SK-N-SH treated with all-trans-retinoic acid at 6 μM for 48 hours (cell line): ENCODE results near the gene PALLD.

Experiments used
- ATAC-seq: fragments of 200-7000 bp; cut with Tn5 transposase; 3 replicates; pipeline ENCODE4 v1.9.1; 2020; ENCODE audit warnings: mild to moderate bottlenecking, moderate library complexity
- ARNTL ChIP-seq: fragments of 450-650 bp; formaldehyde crosslinking; IDR thresholded peaks from 2 replicates; pipeline ENCODE4 v1.5.0; 2020; ENCODE audit warnings: low read depth, mild to moderate bottlenecking, moderate library complexity, borderline replicate concordance
- BACH2 ChIP-seq: fragments of 250-450 bp; sonication (Bioruptor Pico); IDR thresholded peaks from 2 replicates; pipeline ENCODE4 v1.9.0; 2021; ENCODE audit warnings: mild to moderate bottlenecking, borderline replicate concordance
- CREB5 ChIP-seq: fragments of 250-450 bp; sonication (Bioruptor Pico); IDR thresholded peaks from 2 replicates; pipeline ENCODE4 v1.5.1; 2020; ENCODE audit warnings: low read depth, mild to moderate bottlenecking, moderate library complexity
- CSDC2 ChIP-seq: fragments of 250-450 bp; sonication (Bioruptor Pico); IDR thresholded peaks from 2 replicates; pipeline ENCODE4 v1.5.0; 2020; ENCODE audit warnings: mild to moderate bottlenecking, moderate library complexity
- CSRNP3 ChIP-seq: fragments of 250-450 bp; sonication (Bioruptor Pico); IDR thresholded peaks from 2 replicates; pipeline ENCODE4 v1.5.1; 2021; ENCODE audit warnings: mild to moderate bottlenecking, moderate library complexity
- ESRRG ChIP-seq: fragments of 250-450 bp; sonication (Bioruptor Pico); IDR thresholded peaks from 2 replicates; pipeline ENCODE4 v1.6.1; 2021; ENCODE audit warnings: mild to moderate bottlenecking
- GLIS3 ChIP-seq: fragments of 250-450 bp; sonication (Bioruptor Pico); IDR thresholded peaks from 2 replicates; pipeline ENCODE4 v1.5.0; 2020; ENCODE audit warnings: mild to moderate bottlenecking, moderate library complexity
- ISL1 ChIP-seq: fragments of 250-450 bp; sonication (Bioruptor Pico); IDR thresholded peaks from 2 replicates; pipeline ENCODE4 v2.1.2; 2022; ENCODE audit warnings: mild to moderate bottlenecking, moderate library complexity
- OSR1 ChIP-seq: fragments of 250-450 bp; sonication (Bioruptor Pico); IDR thresholded peaks from 2 replicates; pipeline ENCODE4 v1.8.0; 2022; ENCODE audit warnings: moderate library complexity, mild to moderate bottlenecking, inconsistent platforms
- PATZ1 ChIP-seq: fragments of 250-450 bp; sonication (Bioruptor Pico); IDR thresholded peaks from 2 replicates; pipeline ENCODE4 v1.8.0; 2020; ENCODE audit warnings: mild to moderate bottlenecking, moderate library complexity, borderline replicate concordance
- POU6F1 ChIP-seq: fragments of 250-450 bp; sonication (Bioruptor Pico); IDR thresholded peaks from 2 replicates; pipeline ENCODE4 v1.8.0; 2021; ENCODE audit warnings: low read depth, mild to moderate bottlenecking, moderate library complexity, borderline replicate concordance
- PPARA ChIP-seq: fragments of 250-450 bp; sonication (Bioruptor Pico); IDR thresholded peaks from 2 replicates; pipeline ENCODE4 v1.5.0; 2020; ENCODE audit warnings: mild to moderate bottlenecking, borderline replicate concordance
- RARB ChIP-seq: fragments of 250-450 bp; sonication (Bioruptor Pico); IDR thresholded peaks from 2 replicates; pipeline ENCODE4 v1.8.0; 2021; ENCODE audit warnings: mild to moderate bottlenecking, moderate library complexity
- SNAI2 ChIP-seq: fragments of 250-450 bp; sonication (Bioruptor Pico); IDR thresholded peaks from 2 replicates; pipeline ENCODE4 v1.5.0; 2020; ENCODE audit warnings: mild to moderate bottlenecking, moderate library complexity
- TCF4 ChIP-seq: fragments of 250-450 bp; sonication (Bioruptor Pico); IDR thresholded peaks from 2 replicates; pipeline ENCODE4 v1.8.0; 2021; ENCODE audit warnings: mild to moderate bottlenecking, moderate library complexity, borderline replicate concordance
- TOX ChIP-seq: fragments of 250-450 bp; sonication (Bioruptor Pico); IDR thresholded peaks from 2 replicates; pipeline ENCODE4 v1.8.0; 2021; ENCODE audit warnings: mild to moderate bottlenecking, moderate library complexity, borderline replicate concordance
- TSHZ2 ChIP-seq: fragments of 250-450 bp; sonication (Bioruptor Pico); IDR thresholded peaks from 2 replicates; pipeline ENCODE4 v1.5.0; 2020; ENCODE audit warnings: mild to moderate bottlenecking, moderate library complexity
- ZC3H10 ChIP-seq: fragments of 250-450 bp; sonication (Bioruptor Pico); IDR thresholded peaks from 2 replicates; pipeline ENCODE4 v1.5.1; 2021; ENCODE audit warnings: mild to moderate bottlenecking, moderate library complexity
- ZFP3 ChIP-seq: fragments of 250-450 bp; sonication (Bioruptor Pico); IDR thresholded peaks from 2 replicates; pipeline ENCODE4 v1.5.0; 2020; ENCODE audit warnings: mild to moderate bottlenecking, moderate library complexity
- ZFP30 ChIP-seq: fragments of 450-650 bp; formaldehyde crosslinking; IDR thresholded peaks from 2 replicates; pipeline ENCODE4 v1.5.0; 2022; ENCODE audit warnings: mild to moderate bottlenecking, moderate library complexity
- ZNF70 ChIP-seq: fragments of 450-650 bp; formaldehyde crosslinking; IDR thresholded peaks from 2 replicates; pipeline ENCODE4 v1.5.0; 2020; ENCODE audit warnings: mild to moderate bottlenecking, moderate library complexity
- ZNF8 ChIP-seq: fragments of 450-650 bp; formaldehyde crosslinking; IDR thresholded peaks from 2 replicates; pipeline ENCODE4 v1.5.0; 2020; ENCODE audit warnings: mild to moderate bottlenecking, moderate library complexity

The PALLD gene

GRCh38 chr4:168522829-168523489, 26.1 kb downstream of the PALLD start:
- TF ChIP-seq ISL1 (CRISPR knock-in tag) (no peak), TSHZ2 (CRISPR knock-in tag) (no peak), ESRRG (CRISPR knock-in tag) (no peak), ZNF8 (no peak), ZFP30 (CRISPR knock-in tag) (no peak), ARNTL (CRISPR knock-in tag) (no peak), PATZ1 (no peak), TCF4 (CRISPR knock-in tag) (no peak), ZC3H10 (CRISPR knock-in tag) (no peak), POU6F1 (no peak)
- TF ChIP-seq, all 23 proteins: peak for 0
- ATAC-seq = no peak

GRCh38 chr4:168524006-168524405, 27.2 kb downstream of the PALLD start:
- peak; percentile 16; the same call in 1 of the 3 replicates for ATAC-seq
- no peak for TF ChIP-seq OSR1
- TF ChIP-seq ARNTL (CRISPR knock-in tag) = no peak
- TF ChIP-seq RARB (CRISPR knock-in tag) = no peak
- no peak for TF ChIP-seq BACH2
- TF ChIP-seq TOX = no peak
- TF ChIP-seq ZC3H10 (CRISPR knock-in tag) = no peak
- no peak for TF ChIP-seq ZNF8

- TF ChIP-seq TOX = no peak
- TF ChIP-seq CREB5 = no peak
- no peak for TF ChIP-seq SNAI2 (CRISPR knock-in tag)
- TF ChIP-seq CSRNP3 (CRISPR knock-in tag) = no peak
- TF ChIP-seq ISL1 (CRISPR knock-in tag) = no peak
- TF ChIP-seq CSDC2 (CRISPR knock-in tag) = no peak
- no peak for TF ChIP-seq ESRRG (CRISPR knock-in tag)
- ATAC-seq = no peak
Observed at GRCh38 chr4:168524897-168525296, 28.0 kb downstream of the PALLD start.

GRCh38 chr4:168527560-168527959, 30.7 kb downstream of the PALLD start:
- ATAC-seq = peak; percentile 56
- no peak for TF ChIP-seq ARNTL (CRISPR knock-in tag)
- TF ChIP-seq CREB5 = no peak
- TF ChIP-seq SNAI2 (CRISPR knock-in tag) = no peak
- no peak for TF ChIP-seq PPARA (CRISPR knock-in tag)
- TF ChIP-seq POU6F1 = no peak
- no peak for TF ChIP-seq RARB (CRISPR knock-in tag)
- TF ChIP-seq ZFP30 (CRISPR knock-in tag) = no peak
- TF ChIP-seq BACH2 = no peak
- no peak for TF ChIP-seq ZNF70 (CRISPR knock-in tag)
- no peak for TF ChIP-seq ISL1 (CRISPR knock-in tag)
- TF ChIP-seq GLIS3 (CRISPR knock-in tag) = no peak
- no peak for TF ChIP-seq CSRNP3 (CRISPR knock-in tag)
- no peak for TF ChIP-seq CSDC2 (CRISPR knock-in tag)
- TF ChIP-seq ZFP3 (CRISPR knock-in tag) = no peak
